Colon (tissue), 2 donors: ENCODE results near the gene LANCL1.
"Not testable (repeated sequence)": the region's sequence is repeated elsewhere in the genome, so short reads cannot be mapped to it uniquely, and the experiment has no call there.

ENCODE experiments used
- FAIRE-seq: peaks from 2 replicates; lab custom pipeline; 2012; peaks lifted over from hg19 to GRCh38; lab: Jason Lieb, UNC
- donor health status: control.
- donor health status: control.

The LANCL1 gene

DNA sequence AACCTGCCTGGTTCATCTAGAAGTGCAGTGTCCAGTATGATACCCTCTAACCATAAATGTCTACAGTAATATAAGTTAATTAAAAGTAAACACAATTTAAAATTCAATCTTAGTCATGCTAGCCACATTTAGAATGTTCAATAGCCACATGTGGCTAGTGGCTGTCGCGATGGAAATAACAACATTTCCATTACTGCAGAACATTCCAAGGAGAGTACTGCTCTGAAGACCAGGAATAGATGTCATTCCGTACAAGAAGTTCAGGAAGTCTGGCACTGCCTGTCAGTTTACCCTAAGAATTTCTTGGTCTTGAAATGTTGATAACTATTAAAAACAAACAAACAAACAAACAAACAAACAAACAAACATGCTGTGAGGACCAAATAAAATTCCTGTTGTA is 17.2 kb downstream of the LANCL1 start:
- FAIRE-seq, result no peak

DNA sequence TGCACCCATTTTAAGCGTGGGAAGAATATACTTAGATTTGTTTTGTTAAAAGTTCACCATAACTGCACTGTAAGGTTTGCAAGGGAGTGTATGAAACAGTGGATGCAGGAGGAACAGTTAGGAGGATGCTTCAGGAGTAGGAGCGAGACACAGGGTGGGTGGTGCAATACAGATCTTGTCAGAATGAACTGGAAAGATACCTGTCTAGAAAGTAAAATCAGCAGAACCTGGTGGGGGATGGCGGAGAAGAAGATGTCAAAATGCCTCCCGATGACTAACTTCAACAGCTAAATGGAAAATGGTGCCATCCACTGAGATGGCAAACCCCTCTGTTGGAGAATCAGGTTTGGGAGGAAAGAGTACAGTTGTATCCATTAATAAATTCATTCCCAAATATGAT is 18.2 kb downstream of the LANCL1 start:
- FAIRE-seq, result no peak

DNA sequence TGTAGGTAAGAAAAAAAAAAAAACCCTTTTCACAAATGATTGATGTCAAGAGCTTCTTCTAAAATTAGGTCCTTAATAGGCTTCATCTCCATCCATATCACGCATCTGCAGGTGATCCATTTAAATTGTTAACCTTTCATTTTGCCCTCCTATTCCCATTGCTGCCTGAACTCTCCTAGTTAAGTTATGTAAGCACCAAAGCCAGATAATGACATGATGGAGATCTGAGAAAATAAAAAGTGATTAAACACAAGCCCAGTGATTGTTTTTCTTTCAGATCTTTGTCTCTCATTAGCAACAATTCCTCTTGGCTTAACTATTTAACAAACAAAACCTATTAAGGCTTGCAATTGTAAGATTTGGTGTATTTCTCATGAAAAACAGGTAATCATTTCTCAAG is 20.0 kb downstream of the LANCL1 start:
- no peak for FAIRE-seq

DNA sequence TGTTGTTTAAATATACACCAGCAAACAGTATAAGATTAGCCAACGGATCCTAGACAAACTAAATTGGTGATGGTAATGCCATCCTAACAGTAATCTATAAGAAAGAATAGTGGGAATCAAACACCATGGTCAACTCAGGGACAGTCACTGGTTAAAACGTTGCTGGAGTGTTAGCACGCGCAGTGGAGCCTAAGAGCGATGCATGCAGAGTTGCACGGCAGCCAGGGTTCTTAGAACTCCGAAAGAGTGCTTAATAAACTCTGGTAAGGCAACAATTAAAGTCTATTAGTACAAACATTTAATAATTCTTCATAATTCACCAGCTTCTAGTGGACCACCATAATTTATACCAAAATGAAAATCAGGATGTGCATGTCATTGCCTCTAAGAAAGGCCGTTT is 22.2 kb downstream of the LANCL1 start:
- FAIRE-seq, result no peak

DNA sequence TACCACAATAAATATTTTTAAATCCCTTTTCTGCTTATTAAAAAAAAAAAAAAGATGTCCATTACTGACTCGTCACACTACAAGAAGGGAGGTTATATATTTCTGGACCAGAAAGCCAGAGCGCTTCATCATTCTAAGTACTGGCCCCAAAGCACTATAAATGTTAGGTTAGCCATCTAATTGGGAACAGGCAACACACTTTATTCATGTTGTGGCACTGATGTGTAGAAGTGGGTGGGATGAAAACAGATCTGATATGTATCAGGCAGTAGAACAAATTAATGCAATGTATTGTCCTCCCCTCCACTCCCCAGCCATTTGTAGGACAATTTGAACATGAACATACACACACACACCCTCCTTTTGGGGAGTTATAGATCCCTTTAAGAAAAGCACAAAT is 24.4 kb downstream of the LANCL1 start:
- no peak for FAIRE-seq

DNA sequence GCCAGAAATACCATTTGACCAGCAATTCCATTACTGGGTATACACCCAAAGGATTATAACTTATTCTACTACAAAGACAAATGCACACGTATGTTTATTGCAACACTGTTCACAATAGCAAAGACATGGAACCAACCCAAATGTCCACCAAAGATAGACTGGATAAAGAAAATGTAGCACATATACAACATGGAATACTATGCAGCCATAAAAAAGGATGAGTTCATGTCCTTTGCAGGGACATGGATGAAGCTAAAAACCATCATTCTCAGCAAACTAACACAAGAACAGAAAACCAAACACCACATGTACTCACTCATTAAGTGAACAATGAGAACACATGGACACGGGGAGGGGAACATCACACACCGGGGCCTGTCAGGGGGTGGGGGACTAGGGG is 25.6 kb downstream of the LANCL1 start:
- not testable (repeated sequence) for FAIRE-seq

GRCh38 chr2:210445732-210446131 is 30.8 kb downstream of the LANCL1 start:
- FAIRE-seq, result no peak

DNA sequence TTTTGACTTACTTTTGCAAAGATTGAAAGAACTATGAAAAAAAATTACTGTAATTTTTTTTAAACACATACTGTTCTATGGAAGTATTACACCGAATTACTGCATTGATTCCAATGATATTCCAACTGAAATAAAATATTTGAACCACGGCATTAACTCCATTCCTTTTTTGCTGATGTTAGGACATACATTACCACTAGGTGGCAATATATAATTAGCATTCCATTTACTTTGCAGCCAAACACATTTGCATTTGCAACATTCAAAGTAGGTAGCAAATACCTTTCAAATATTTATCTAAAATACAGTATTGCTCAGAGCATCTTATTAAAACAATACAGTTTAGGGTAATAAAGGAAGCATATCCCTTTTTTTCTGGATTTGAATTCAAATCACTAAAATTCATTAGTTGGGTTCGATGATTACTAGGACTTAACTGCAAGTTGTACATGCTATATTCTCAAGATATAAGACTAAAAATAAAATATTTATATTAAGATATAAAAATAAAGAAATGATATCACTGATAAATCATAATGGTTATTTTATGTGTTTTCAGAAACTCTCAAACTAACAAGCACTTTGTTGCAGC is 31.3 kb downstream of the LANCL1 start:
- FAIRE-seq, result peak; percentile 36

GRCh38 chr2:210443527-210443926 is 33.0 kb downstream of the LANCL1 start:
- no peak for FAIRE-seq

GRCh38 chr2:210442878-210443277 is 33.7 kb downstream of the LANCL1 start:
- FAIRE-seq, result no peak

GRCh38 chr2:210442457-210442856 is 34.1 kb downstream of the LANCL1 start:
- no peak for FAIRE-seq

- no peak for FAIRE-seq
Observed at GRCh38 chr2:210440206-210440605, 36.4 kb downstream of the LANCL1 start.

DNA sequence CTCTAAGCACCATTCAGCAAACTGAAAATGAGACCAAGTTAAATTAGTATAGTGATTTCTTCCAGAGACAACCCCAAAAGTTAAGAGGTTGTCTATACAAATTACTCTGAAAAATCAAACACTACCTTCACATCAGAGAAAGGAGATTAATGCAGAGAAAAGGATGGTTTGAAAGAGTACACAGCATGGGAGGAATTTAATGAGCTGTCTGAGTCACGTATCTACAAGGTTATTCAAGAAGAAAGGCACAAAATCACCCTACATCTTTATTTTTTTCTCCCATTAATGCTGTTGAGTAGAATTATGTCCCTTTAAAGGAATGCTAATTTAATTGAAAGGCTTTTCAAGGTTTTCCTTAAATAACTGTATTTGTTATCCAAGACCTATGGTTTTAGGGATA is 41.1 kb downstream of the LANCL1 start:
- no peak for FAIRE-seq

DNA sequence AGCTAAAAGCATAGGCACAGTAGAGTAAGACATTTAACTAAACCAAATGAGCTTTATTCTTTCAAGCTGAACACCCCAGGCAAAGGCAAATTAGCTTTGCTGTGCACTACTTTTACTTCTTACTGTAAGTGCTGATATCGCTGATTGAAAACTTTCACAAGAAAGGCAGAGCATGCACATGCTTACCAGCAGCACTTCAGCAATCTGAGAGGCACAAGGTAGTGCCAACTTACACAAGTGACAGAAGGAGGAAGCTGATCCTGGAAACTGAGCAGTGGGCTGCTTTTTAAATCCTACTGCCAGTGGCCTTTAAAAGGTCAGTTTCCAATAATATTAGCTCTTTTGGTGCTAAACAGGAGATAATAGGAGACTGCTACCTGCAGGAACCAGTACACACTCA is 43.9 kb downstream of the LANCL1 start:
- no peak for FAIRE-seq

- no peak for FAIRE-seq
Observed at GRCh38 chr2:210429403-210430137, 47.0 kb downstream of the LANCL1 start.

GRCh38 chr2:210428393-210429179 is 48.0 kb downstream of the LANCL1 start:
- FAIRE-seq, result no peak

- not testable (repeated sequence) for FAIRE-seq
Observed at GRCh38 chr2:210427309-210427708, 49.2 kb downstream of the LANCL1 start.

- no peak for FAIRE-seq
Observed at GRCh38 chr2:210422366-210422765, 54.2 kb downstream of the LANCL1 start.

DNA sequence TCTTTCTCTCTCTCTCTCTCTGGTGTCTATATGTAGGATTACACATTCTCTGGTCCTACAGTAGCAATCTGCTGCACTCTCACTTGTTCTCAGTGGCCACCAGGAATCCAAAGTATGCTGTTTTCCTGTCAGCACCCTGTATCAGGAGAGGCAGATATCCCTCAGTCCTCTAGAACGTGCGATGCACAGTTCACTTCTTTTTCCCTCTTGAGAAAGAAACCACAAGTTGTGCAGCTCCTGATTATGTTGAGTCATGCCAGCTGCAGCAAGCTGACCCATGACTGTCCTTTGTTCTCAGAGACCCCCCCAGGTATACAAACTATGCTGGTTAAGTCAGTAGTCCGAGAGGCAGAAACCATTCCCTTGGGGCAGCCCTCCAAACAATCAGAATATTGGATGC is 54.6 kb downstream of the LANCL1 start:
- FAIRE-seq, result no peak

DNA sequence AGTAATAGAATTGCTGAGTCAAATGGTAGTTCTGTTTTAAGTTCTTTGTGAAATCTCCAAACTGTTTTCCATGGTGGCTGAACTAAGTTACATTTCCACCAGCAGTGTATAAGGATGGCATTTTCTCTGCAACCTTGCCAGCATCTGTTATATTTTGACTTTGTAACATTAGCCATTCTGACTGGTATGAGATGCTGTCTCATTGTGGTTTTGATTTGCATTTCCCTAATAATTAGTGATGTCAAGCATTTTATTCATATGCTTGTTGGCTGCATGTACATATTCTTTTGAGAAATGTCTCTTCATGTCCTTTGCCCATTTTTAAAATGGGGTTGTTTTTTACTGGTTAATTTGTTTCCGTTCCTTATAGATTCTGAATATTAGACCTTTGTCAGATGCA is 63.9 kb downstream of the LANCL1 start:
- FAIRE-seq, result no peak

DNA sequence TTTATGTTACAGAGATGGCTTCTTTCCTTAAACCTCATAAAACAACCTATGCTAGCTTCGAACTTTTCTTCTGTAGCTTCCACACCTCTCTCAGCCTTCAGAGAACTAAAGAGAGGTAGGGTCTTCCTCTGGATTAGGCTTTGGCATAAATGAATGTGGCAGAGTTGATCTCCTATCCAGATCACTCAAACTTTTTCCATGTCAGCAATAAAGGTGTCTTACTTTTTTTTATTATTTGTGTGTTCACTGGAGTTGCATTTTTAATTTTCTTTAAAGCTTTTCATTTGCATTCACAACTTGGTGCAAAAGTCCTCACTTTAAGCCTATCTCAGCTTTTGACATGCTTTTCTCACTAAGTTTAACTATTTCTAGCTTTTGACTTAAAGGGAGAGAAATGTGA is 66.0 kb downstream of the LANCL1 start:
- FAIRE-seq, result no peak

DNA sequence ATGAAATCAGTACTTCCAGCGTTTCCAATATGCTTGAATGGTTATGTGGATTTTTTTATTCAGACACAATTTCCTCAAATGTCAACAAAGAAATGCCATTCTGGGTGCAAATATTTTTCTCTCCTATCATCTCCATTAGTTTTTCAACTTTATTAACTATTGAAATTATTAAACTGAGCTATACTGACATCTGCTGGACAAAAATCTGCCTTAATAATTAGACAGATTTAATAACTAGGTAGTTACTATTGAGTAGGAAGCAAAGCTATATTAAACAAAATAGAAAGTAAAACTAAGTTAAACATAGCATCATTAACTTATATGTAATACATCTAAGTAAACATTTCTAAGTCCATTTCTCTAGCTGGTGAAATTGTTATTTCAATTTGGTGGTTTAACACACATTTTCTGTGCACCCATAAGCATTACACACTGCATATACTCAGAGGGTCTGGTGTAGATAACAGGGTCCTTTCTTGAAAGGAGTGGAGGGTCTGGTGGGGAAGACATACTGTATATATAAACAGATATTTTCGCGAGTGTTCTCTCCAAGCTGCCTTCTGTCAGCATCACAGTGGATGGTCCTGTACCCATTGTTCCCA is 77.0 kb downstream of the LANCL1 start:
- no peak for FAIRE-seq

DNA sequence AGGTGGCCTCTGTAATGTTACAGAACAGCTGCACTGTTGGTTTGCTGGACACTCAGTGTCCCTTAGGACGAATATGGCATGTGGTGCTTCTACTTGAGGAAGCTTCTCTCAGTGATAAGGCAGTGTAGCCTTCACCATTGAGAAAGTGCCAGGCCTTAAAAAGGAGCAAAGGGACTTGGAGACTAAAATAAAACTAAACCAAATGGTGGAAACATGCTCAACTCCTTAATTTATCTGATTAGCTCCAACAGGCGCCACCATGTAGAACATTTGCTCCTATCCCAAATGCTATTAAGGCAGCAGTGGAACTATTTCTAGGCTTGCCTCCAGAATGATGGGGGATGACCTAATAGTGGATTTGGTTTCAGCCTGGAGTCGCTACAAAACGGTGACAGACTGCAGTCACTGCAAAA is 84.1 kb downstream of the LANCL1 start:
- no peak for FAIRE-seq
